DMS79 (cell line): ENCODE measurements around the gene NARF.

Experiments
- DNase-seq: peaks from one replicate; lab custom pipeline; 2025; lab: John Stamatoyannopoulos, UW

Gene NARF

GRCh38 chr17:82477934-82478333 is 19.4 kb downstream of the NARF start:
- no peak for DNase-seq

GRCh38 chr17:82479602-82480001 is 21.1 kb downstream of the NARF start:
- DNase-seq = no peak

- no peak for DNase-seq
These were observed 21.8 kb downstream of the NARF start for GRCh38 chr17:82480318-82480717.

- no peak for DNase-seq
These were observed 24.7 kb downstream of the NARF start for GRCh38 chr17:82483204-82483660.

- no peak for DNase-seq
These were observed 25.3 kb downstream of the NARF start for GRCh38 chr17:82483836-82484235.

- DNase-seq = no peak
These were observed 27.9 kb downstream of the NARF start for GRCh38 chr17:82486231-82487094.

- peak; percentile 17 for DNase-seq
These were observed 29.4 kb downstream of the NARF start for GRCh38 chr17:82487910-82488309.

- DNase-seq = no peak
These were observed 30.6 kb downstream of the NARF start for GRCh38 chr17:82489117-82489516.

GRCh38 chr17:82489851-82490511 is 31.4 kb downstream of the NARF start:
- DNase-seq = no peak

- DNase-seq = no peak
These were observed 32.1 kb downstream of the NARF start for GRCh38 chr17:82490512-82491195.

GRCh38 chr17:82491196-82491530 is 32.6 kb downstream of the NARF start:
- no peak for DNase-seq

GRCh38 chr17:82491533-82491932 is 33.0 kb downstream of the NARF start:
- no peak for DNase-seq

GRCh38 chr17:82492643-82493225 is 34.2 kb downstream of the NARF start:
- DNase-seq = no peak

- DNase-seq = no peak
These were observed 34.8 kb downstream of the NARF start for GRCh38 chr17:82493226-82493781.

GRCh38 chr17:82494236-82495055 is 35.9 kb downstream of the NARF start:
- no peak for DNase-seq

GRCh38 chr17:82495844-82496528 is 37.4 kb downstream of the NARF start:
- DNase-seq = peak; percentile 68

- peak; percentile 75 for DNase-seq
These were observed 38.2 kb downstream of the NARF start for GRCh38 chr17:82496529-82497434.

GRCh38 chr17:82497483-82498405 is 39.2 kb downstream of the NARF start:
- DNase-seq = no peak
